Thoracic aorta (tissue), 2 donors: ENCODE data around the gene PRR7. TPM values are rescaled to one million over a fixed set of nuclear protein-coding genes. Genes with fewer than 3 reads are reported as not detected.
A peak's percentile ranks its signal among the peaks of the same experiment; 100 is the strongest.

ENCODE experiments used
- ATAC-seq: fragments of 150-250 bp; one replicate; pipeline ENCODE4 v1.8.0; 2017; ENCODE audit warnings: low read depth; ENCODE audit not compliant: insufficient number of reproducible peaks, low FRiP score
- DNase-seq: peaks from one replicate; pipeline ENCODE4 v3.0.0-alpha.2; 2020; ENCODE audit warnings: low spot score
- H3K27ac ChIP-seq, 2 donors: fragments of 200-600 bp; sonication (generic); 1 replicate in 1 of 2; 2 replicates in 1 of 2; pipeline ENCODE4 v1.5.1; 2016; ENCODE audit warnings: mild to moderate bottlenecking in 2 of 2, moderate library complexity in 2 of 2
- H3K27me3 ChIP-seq: fragments of 200-600 bp; sonication (generic); replicated peaks from 2 replicates; pipeline ENCODE4 v1.6.0; 2016; ENCODE audit warnings: mild to moderate bottlenecking; ENCODE audit not compliant: insufficient read depth
- H3K36me3 ChIP-seq: fragments of 200-600 bp; sonication (generic); one replicate; pipeline ENCODE4 v1.5.1; 2016
- H3K4me1 ChIP-seq, 2 donors: fragments of 200-600 bp; sonication (generic); 1 replicate in 1 of 2; 2 replicates in 1 of 2; pipeline versions ENCODE4 v1.5.1 to v1.6.0; 2016; ENCODE audit warnings: low read depth in 2 of 2, mild to moderate bottlenecking in 1 of 2; ENCODE audit not compliant: control insufficient read depth in 1 of 2
- H3K4me3 ChIP-seq: fragments of 200-600 bp; sonication (generic); 2 replicates; pipeline ENCODE4 v1.5.1; 2016; ENCODE audit warnings: mild to moderate bottlenecking
- H3K9me3 ChIP-seq: fragments of 200-600 bp; sonication (generic); 2 replicates; pipeline ENCODE4 v1.5.1; 2016
- total RNA-seq, 2 donors: library from RNA; depleted of rRNA; stranded (reverse); fragments of >200 nt; gene quantifications; one replicate each; pipeline versions ENCODE4 v1.1.0 to v1.2.3, GENCODE V29; 2016
- TF ChIP-seq, protein P1 (sequence below): fragments of 200-600 bp; sonication (generic); IDR thresholded peaks from one replicate; pipeline ENCODE4 v1.5.1; 2019; ENCODE audit warnings: antibody characterized with exemption

PRR7 gene
- total RNA-seq, 2 donors from 2014 or later: 4.1 to 11.0 TPM

DNA sequence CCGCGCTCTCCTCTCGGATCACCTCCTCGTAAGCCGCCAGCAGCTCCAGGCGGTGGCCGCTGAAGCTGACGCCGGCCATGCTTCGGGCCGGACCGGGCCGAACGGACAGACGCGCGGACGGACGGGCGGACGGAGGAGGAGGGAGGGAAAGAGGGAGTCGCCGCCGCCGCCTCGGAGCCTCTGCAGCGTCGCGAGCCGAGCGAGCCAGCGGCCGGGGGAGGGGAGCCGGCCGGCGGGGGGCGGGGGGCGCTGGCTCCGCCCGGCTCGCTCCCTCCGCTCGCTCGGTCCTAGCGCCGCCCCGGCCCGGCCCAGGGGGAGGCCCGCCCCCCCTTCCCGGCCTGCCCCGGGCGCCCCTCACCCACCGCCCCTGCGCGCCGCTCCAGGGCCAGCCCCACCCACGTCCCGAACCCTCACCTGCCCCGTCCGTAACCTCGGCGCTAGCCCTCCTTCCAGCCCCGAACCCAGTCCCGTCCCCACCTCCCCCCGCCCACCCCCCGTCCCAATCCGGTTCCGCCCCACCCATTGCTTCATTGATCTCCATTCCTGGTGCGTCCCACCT is 26.9 kb downstream of the PRR7 start, which contains the start of gene DBN1:
Gene DBN1 (minus strand): TSS at position 192 of the 559 bp plus-strand sequence. CDS start 113 bp downstream, at position 79.
- DNase-seq: no peak
- H3K27ac ChIP-seq: peak within 1 kb of the TSS; percentile 73 to 78
- H3K27me3 ChIP-seq: no peaks in the 10 kb centered on the region
- H3K4me3 ChIP-seq: peak within 1 kb of the TSS; percentile 87
- peak; percentile 1 for ATAC-seq
- TF ChIP-seq, protein P1, sequence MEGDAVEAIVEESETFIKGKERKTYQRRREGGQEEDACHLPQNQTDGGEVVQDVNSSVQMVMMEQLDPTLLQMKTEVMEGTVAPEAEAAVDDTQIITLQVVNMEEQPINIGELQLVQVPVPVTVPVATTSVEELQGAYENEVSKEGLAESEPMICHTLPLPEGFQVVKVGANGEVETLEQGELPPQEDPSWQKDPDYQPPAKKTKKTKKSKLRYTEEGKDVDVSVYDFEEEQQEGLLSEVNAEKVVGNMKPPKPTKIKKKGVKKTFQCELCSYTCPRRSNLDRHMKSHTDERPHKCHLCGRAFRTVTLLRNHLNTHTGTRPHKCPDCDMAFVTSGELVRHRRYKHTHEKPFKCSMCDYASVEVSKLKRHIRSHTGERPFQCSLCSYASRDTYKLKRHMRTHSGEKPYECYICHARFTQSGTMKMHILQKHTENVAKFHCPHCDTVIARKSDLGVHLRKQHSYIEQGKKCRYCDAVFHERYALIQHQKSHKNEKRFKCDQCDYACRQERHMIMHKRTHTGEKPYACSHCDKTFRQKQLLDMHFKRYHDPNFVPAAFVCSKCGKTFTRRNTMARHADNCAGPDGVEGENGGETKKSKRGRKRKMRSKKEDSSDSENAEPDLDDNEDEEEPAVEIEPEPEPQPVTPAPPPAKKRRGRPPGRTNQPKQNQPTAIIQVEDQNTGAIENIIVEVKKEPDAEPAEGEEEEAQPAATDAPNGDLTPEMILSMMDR: no peak
- H3K4me1 ChIP-seq: peaks cover 23 to 79% of the 10 kb centered on the region in 2 donors
- no peaks in the 10 kb centered on the region for H3K9me3 ChIP-seq
- no peaks in the 10 kb centered on the region for H3K36me3 ChIP-seq

DNA sequence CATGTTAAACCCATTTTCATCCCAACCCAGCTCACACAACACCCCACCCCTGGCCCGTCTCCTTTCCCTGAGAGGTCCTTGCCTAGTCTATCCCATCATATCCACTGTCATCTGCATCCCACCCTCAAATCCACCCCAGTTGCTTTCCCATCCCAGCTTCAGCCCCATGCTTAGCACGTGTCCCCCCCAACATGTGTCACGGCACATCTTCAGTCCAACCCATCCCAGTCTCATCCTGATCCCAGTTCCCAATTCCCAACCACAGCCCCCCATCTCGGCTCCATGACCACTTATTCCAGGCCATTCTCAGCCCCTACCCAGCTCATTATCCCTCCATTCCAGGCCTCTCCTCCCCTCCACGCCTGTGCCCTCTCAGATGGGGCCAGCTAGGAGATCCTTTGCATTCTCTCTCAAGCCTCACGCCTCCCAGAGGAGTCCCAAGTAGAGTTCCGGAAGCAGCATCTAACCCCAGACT is 27.4 kb downstream of the PRR7 start:
- peak overlapping the region; percentile 65 to 77 for H3K27ac ChIP-seq
- DNase-seq (no peak), ATAC-seq (no peak)
- peak overlapping the region; percentile 87 for H3K4me3 ChIP-seq
- TF ChIP-seq, protein P1: no peak
- H3K27me3 ChIP-seq: no peaks in the 10 kb centered on the region
- H3K9me3 ChIP-seq: no peaks in the 10 kb centered on the region
- H3K4me1 ChIP-seq: peaks cover 28 to 79% of the 10 kb centered on the region in 2 donors
- H3K36me3 ChIP-seq: no peaks in the 10 kb centered on the region

DNA sequence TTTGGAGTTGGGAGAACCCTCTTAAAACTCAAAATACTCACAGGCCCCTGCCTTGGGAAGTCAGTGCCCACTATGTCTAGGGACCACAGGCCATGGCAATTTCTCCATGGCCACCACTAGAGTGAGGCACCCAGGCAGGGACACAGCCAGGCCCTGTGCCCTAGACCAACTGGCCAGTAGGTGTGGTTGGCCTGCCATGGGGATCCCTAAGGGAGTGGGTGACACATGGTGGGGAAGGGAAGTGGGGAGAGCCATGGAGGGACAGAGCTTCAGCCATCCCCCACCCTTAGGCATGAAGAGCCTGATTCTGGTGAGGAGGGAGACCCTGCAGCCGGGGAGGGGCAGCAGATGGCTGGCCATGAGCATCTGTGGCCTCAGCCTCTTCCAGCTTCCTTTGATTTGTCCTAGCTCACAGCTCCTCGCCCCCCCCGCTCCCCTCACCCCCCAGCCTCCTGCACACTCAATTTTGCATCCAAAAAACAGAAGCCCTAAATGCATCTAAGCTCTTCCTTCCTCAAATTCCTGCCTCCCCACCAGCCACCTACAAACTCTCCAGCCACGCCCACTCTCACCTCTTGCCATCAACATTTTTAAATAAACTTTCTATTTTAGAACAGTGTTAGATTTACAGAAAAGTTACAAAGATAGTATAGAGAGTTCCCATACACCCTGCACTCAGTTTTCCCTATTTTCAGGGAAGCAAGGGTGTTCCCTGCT is 28.4 kb downstream of the PRR7 start:
- TF ChIP-seq, protein P1: no peak
- Histone ChIP-seq H3K27me3 (no peaks in the 10 kb centered on the region), H3K27ac (peak overlapping the region; percentile 65 to 77), H3K9me3 (no peaks in the 10 kb centered on the region), H3K4me3 (no peak overlapping the region), H3K36me3 (no peaks in the 10 kb centered on the region), H3K4me1 (peaks cover 34 to 79% of the 10 kb centered on the region in 2 donors)
- no peak for ATAC-seq
- no peak for DNase-seq

DNA sequence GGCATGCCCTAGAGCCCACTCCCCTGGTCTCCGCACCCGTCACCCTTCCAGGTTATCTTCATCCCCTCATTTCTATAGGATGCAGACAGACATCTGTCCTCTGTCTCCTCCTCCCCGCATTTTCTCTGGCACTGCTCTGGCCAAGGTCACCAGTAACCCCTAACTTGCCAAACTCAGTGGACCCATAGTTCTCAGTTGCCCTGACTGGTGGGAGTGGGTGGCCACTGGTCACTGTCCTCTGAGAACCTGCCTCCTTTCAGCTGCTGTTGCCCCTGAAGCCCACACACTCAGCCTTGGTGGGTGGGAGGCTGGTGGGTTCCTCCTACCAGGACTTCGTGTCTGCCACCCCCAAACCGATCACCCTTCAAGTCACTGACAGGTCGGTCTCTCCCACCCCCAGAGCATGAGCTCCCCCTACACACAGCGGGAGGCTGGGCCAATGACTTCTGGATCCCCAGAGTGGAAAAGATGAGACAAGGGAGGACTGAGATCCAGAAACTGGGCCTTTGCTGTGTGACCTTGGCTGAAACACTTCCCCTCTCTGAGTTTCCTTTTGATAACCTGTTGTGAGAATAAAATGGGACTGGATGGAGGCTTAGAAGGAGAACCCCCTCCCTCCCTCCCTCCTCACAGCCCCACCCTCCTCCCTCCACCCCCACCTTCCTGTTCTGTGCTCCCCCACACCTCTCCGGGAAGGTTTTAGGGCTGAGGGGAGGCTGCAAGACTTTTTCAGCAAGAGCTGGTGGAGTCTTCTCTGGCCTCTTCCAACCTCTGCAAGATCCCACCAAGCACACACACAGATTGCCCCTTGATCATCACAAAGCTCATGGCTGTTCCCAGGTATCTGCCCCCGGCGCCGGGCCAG is 29.2 kb downstream of the PRR7 start:
- no peak for DNase-seq
- peaks cover 38 to 78% of the 10 kb centered on the region in 2 donors for H3K4me1 ChIP-seq
- TF ChIP-seq, protein P1: no peak

More for the DNA sequence above, 29.2 kb downstream of the PRR7 start:
- no peak for ATAC-seq
- peak overlapping the region; percentile 20 to 72 for H3K27ac ChIP-seq
- no peaks in the 10 kb centered on the region for H3K36me3 ChIP-seq
- no peak overlapping the region for H3K4me3 ChIP-seq
- no peaks in the 10 kb centered on the region for H3K27me3 ChIP-seq
- H3K9me3 ChIP-seq: no peaks in the 10 kb centered on the region
